HG03354 (cell line): Measurements from ENCODE around the gene PRSS23.

Experiments
- ATAC-seq: cut with Tn5 transposase; IDR thresholded peaks from one replicate; pipeline ENCODE4 v1.9.1; 2021; ENCODE audit warnings: mild to moderate bottlenecking; ENCODE audit not compliant: unreplicated experiment, poor library complexity, severe bottlenecking

The PRSS23 gene

DNA sequence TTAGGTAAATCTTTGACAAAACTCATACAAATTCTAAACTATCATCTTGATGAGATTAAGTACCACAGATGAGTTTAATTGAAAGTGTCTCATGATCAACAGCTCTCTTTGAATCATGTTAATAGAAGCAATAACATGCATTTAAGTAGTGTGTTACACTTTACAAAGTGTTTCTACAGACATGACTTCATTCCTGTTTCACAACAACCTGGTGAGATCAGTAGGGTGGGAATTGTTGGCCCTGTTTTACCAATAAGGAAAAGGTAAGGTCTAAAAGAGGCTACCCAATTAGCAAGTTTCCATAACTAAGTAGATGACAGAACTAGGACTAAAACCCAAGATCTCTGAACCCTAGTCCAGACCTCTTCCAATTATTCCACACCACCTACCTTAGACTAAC is 12.7 kb upstream of the PRSS23 start:
- no peak for ATAC-seq

DNA sequence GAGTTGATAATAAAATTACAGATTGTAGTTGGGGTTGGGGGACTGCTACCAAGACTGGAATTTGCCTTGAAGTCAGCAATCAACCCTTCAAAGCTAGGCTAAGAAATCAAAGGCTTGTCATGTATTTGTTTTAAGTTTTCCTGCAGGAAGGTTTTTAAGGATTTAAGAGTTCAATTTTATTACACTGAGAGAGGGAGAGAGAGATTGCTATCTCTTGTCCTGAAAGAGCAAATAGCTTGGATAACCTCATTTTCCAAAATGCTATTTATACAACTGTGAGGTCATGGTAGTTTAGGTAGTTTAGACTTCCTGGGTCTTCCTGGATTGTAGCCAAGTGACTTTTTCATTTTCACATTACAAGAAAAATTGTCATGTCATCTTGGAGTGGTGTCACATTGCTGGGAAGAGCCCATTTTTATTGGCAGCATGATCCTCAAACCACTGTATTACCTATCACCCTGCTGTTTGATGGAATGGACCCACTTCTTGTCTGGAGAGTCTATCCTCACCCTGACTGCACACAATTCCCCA is 10.1 kb upstream of the PRSS23 start:
- no peak for ATAC-seq

DNA sequence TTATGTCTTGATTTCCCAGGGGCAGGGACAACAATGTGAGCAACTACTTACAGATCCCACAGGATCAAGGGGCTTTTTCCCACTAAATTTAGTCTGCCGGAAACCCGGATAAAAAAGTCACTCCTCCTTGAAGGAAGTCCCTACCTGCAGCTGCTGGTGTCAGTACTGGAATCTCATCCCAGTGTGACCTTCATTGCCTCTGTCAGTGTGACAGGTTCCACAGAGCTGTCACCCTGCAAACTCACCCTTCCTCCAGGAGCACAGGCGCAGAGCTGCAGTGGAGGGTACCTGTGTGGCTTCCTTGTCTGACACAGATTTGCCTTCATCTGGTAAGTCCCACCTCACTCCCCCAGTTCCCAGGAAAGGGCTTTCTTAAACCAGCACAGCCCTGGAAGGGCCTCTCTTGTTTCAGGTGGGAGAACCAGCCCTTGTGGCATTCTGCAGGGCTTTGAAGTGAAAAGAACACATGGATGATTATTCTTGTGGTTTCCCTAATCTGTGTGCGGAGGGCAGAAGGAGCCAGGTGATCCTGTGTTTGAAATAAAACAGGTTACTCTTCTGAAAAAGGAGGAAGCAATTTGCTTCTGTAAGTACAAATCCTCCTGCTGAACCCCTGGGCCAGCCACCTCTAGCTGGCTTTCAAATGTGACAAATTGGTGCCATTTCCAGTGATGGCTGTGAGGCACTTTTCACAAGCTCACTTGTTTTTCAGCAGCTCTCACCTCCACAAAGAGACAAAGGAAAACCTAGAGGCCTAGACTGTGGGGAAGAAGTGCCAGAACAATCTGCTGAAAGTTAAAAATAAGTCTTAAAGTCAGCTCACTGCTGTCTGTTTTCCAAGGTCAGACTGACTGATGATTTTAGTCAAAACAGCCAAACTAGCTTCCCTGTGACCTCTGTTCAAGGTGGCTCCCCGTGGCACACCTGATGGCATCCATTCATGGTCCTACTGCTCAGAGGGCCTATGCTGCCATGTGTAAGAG is 9.2 kb upstream of the PRSS23 start:
- no peak for ATAC-seq

DNA sequence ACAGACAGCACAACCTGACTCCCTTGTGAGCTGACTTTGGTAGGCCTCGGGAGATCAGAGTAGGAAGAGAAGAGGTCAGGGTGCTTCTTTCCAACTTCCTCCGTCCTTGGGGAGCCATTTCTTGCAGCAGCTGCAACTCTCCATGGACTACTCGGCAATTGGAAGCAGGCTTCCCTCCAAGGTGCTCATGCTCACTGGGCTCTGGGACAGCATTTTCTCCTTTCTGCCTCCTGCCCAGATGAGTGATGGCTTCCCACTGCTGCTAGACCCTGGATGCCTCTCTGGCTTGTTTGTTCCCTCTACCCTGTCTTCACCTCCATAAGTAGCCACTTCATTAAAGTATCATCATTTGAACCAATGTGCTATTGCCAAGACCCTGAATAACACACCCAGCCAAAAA is 8.2 kb upstream of the PRSS23 start:
- ATAC-seq = no peak

DNA sequence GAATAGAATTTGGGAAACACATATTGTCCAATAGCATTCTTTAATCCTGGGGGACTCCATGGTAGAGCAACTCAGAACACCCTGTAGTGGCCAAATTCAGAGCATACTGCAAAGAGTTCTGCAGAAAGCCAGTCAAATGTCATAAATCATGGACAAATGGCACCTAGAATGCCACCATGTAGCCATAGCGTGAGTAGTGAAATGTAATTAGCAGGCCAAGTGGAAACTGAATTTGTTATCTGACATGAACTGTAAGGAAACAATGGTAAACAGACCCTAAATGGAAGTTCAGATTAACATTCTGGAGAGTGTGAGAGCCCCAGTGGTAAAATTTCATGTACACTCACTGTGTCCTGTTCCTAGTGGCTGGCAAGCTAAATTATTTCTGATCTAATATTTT is 7.0 kb upstream of the PRSS23 start:
- ATAC-seq = no peak

DNA sequence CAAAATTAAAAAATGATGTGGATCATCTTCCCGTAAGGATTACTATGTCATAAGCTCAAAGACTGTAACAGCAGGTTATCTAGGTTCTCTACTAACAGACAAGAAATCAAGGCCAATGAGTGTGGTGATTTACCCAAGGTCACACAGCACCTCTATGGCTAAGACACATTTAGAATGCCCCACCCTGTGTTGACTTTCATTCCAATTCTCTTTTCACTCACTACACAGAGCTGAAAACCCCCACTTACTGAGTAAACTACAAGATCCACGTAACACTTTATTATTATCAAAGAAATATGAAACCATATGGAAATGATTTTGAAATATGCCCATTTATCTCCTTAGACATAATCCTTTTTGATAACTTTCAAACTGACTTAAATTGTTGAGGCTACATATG is 4.8 kb upstream of the PRSS23 start:
- ATAC-seq = no peak

DNA sequence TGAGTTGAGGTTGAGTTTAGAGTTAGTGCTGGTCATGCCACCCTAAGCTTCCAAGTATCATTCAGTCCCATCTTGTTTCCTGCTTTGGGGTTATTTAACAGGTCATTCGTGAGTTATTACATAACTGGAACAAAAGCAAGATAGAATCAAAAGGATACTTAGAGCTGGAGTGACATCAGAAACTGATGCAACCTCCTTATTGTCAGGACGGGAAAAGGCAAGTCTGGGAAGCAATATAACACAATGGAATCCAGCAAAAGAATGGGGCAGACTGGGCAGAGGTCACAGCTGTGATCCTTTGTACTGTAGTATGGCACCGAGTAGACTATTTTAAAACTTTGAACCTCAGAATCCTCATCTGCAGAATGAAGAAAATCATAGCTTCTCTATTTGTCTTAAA is 4.4 kb upstream of the PRSS23 start:
- no peak for ATAC-seq

DNA sequence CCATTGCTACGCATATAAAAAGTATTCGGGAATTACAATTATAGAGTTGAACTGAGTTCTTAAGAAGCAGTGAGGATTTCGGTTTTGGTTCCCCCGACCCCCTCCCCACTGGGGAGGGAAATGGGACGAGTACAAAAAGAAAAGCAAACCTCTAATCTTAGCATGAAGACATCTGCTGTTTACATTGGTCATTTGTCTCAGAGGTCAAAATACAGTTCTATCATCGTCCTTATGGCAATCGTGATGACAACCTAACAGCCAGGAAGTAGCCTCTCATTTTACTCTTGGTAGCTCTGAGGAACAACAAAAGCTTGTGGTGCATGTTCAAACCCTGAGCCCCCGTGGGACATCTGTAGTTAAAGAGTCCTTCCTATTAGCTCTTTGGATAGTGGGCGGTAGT is 3.2 kb upstream of the PRSS23 start:
- ATAC-seq = no peak

DNA sequence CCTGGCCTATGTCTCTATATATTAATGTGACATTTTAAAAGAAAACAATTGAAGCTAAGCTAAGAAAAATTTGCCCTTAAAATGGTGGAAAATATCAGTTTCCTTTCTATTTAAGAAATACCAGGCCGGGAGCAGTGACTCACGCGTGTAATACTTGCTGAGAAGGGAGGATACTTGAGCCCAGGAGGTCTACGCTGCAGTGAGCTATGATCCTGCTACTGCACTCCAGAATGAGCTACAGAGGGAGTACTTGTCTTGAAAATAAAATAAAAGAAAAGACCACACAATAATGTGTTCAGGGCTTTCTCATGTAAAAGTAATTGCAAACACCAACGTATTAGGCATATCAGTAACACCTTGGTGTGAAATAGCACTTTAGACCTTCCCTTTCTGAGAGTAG is 1.4 kb upstream of the PRSS23 start:
- ATAC-seq = no peak

DNA sequence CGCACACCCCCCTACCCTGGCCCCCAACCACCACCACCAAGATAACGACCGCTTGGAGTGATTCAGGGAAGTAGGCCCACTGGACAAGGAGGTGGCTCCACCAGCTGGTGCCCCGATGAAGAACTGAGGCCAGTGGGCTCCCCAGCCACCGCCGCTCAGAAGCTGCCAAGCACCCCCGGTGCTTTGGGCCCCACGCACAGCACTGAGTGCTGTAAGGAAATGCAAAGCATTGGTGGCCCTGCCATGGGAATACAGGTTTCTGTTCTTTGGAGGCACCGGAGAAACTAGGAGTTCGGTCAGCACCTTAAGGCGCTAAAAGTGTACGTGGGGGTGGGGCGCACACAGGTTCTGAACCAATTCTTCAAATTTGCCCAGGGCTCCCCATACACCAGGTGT is 664 bp upstream of the PRSS23 start:
- ATAC-seq = no peak

DNA sequence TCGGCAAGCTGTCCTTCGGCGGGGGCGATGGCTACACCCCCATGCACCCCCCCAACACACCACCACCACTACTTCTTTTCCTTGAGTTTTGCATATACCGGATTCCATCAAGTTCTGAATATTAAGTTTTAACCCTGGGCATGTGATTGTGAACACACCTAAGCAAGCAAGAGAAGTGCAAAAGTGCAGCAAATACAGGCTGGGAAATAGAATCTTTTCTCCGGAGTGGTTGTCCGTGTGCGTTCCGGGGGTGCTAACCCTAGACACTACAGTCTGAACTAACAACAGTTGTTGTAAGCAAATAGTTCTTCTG is 574 bp downstream of the PRSS23 start:
- ATAC-seq = no peak

DNA sequence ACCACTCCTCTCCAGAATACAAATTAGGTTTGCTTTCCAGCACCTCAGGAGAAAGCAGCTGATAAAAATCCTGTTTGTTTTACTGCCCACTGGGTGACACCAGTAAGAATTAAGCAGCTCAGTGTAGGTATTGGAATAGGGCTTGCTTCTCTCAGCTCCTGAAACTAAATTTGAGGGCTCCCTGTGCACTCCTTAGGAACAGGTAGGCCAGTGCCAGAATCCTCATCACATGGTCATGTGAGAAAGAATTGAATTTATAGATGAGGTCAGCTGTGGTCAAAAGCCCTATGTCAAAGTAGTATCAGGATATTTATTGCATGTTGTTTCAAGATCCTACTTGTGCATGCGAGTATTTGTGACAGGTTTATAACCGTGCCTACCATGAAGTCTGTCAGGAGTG is 1.0 kb downstream of the PRSS23 start:
- no peak for ATAC-seq

DNA sequence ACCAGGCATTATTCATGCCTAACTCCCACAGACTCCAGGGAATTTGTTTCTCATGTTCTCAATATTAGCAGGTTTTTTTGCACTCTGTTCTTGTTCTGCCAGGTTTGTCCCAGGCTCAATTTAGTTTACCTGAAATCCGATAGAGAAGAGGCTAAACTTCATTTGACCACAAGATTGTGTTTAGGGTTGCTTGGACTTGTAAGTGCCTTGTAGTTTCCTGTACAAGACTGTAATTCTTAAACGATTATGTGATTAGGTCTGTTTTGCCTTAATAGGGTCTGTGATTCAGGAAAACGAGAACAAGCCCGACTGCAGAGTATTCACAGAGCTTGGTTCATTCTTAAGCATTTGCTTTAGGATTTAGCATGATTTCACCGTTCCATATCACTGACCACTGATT is 1.8 kb downstream of the PRSS23 start:
- no peak for ATAC-seq

DNA sequence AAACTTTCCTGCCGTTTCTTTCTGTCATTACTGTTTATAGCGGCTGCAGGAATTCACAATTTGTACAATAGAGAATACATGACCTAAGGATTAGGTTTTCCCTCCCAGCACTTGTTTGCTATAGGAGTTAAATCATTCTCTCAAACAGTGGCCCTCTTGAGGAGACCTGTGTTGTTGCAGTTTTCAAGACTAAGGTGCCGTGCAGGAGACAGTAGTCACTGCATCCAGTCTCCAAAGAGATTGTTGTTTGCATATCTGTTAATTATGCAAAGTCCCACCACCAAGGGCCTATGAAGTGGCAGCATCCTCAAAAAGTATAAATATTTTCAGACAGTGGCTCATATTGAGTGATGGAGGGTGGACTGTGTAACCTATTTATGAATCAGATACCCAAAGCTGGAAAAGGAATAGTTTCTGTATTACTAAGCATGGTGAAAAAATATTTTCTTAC is 2.3 kb downstream of the PRSS23 start:
- peak; percentile 62 for ATAC-seq

DNA sequence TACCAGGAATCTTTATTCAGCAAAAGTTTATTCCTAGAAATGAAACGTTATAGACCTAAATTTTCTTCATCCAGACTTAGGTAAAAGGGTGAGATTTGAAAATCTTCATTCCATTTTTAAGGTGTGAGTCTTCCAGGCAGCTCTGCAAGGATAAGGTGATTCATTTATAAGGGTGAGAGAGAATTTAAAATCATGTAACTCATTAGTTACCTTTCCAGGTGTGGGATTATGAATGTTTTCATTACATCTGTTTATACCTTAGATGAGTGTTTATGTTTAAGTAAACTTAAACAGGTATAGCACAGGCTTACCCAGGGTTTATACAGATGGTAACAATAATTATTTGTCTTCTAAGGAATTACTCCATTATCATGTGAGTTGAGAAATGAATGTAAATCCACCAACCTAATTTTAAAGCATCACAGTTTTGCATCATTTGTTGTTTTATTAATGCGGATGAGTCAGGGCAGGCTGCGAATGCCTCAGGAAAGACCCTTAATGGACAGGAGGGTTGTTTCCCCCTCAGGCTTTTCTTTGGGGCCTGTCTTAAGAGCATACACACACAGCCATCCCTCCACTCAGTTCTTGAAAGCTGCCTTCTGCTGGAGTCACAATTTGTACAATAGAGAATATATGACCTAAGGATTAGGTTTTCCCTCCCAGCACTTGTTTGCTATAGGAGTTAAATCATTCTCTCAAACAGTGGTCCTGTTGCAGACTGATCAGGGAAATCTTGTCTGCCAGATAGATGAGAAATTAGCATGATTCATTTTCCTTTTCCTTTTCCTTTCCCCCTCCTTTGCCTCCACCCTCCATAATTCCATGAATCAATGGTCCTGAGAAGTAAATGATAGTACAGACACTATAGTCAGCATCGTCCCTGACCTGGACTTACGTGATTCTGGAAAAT is 3.0 kb downstream of the PRSS23 start:
- ATAC-seq = no peak

DNA sequence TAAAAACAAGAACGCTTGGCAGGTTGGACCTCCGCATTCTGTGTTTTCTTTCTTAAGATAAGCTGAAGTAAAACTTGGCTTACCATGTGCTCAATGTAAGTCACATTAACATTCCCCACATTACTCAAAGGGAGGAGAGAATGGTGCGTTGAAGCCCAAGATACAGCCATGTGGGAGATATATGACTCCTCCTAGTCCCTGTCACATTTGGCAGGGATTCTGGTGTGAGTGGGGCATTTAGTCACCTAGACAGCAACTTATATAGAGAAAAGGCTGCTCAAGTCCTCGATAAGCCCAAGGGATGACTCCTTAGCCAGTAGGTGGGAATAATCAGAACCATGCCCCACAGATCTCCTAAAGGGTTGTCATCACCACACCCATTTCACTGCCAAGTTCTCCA is 4.6 kb downstream of the PRSS23 start:
- ATAC-seq = no peak

DNA sequence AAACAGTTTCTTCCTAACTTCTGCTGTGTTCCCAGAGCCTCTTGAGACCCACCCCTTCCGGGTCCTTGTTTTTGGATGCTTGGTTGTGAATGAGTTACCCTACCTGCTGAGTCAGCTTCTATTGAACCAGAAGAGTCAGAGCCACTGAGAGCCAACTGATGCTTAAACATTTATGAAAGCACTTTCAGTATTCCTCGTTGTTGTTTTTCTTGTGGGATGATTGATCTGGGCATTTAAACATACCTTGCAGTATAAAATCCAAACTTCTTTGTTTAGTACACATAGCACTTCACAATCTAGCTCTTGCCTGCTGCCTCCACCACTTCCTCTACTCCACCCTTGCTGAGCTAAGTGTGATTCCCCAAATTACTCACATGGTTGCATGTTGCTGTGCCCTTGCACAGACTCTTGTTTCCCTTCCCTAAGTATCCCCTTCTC is 5.5 kb downstream of the PRSS23 start:
- peak; percentile 70 for ATAC-seq

DNA sequence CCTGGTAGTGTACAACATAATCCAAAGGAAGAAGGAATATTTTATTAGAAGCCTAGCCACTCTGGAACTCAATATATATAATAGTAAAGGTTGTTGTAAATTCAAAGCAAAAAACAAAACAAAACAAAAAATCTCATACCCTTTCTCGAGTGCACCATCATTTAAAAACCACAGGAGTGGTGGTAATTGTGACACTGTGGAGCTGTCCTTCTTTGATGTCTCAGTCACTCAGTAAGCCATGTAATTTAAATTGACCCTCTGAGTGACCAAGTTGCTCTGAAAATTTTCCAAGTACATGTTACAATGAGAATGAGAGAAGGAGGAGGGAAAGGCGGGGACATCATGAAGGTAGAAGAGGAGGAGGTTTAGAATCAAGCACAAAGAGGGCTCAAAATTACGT is 6.6 kb downstream of the PRSS23 start:
- ATAC-seq = no peak

DNA sequence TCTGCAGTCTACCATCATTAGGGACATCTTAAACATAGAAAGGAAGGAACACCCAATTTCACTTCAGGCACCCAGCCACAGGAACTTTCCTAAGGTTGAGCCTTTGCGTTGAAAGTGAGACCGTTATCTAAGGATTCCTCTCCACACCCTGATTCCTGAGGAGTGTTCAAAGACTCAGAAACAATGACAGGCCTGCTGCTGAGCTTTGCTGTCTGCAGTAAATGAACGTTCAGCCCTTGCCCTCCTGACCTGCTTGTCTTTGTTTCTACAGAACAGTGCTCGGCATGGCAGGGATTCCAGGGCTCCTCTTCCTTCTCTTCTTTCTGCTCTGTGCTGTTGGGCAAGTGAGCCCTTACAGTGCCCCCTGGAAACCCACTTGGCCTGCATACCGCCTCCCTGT is 7.0 kb downstream of the PRSS23 start:
- no peak for ATAC-seq

DNA sequence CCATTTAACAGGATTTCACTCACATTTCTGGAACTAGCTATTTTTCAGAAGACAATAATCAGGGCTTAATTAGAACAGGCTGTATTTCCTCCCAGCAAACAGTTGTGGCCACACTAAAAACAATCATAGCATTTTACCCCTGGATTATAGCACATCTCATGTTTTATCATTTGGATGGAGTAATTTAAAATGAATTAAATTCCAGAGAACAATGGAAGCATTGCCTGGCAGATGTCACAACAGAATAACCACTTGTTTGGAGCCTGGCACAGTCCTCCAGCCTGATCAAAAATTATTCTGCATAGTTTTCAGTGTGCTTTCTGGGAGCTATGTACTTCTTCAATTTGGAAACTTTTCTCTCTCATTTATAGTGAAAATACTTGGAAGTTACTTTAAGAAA is 9.2 kb downstream of the PRSS23 start:
- no peak for ATAC-seq

DNA sequence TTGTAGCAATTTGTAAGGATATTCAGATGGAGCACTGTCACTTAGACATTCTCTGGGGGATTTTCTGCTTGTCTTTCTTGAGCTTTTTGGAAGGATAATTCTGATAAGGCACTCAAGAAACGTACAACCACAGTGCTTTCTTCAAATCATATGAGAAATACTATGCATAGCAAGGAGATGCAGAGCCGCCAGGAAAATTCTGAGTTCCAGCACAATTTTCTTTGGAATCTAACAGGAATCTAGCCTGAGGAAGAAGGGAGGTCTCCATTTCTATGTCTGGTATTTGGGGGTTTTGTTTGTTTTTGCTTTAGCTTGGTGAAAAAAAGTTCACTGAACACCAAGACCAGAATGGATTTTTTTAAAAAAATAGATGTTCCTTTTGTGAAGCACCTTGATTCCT is 9.9 kb downstream of the PRSS23 start:
- no peak for ATAC-seq
